Middle frontal gyrus (tissue), 1 donor: Measurements from ENCODE around the gene NCAPD2.
A peak's percentile ranks its signal among the peaks of the same experiment; 100 is the strongest.

Experiments used
- DNase-seq: peaks from one replicate; pipeline ENCODE4 v3.0.0-alpha.2; 2015; ENCODE audit warnings: low spot score; ENCODE audit errors: extremely low spot score

NCAPD2 gene

GRCh38 chr12:6493497-6494257 is at the start of gene NCAPD2:
TSS of gene NCAPD2 (plus strand) at chr12:6494102. CDS start at chr12:6495099, 997 bp downstream.
- peak; percentile 93 for DNase-seq

GRCh38 chr12:6444704-6445688 is 48.9 kb upstream of the NCAPD2 start, which contains the start of gene CD27:
TSS of gene CD27 (plus strand) at chr12:6444955. CDS start at chr12:6445096, 141 bp downstream.
- DNase-seq = no peak

DNA sequence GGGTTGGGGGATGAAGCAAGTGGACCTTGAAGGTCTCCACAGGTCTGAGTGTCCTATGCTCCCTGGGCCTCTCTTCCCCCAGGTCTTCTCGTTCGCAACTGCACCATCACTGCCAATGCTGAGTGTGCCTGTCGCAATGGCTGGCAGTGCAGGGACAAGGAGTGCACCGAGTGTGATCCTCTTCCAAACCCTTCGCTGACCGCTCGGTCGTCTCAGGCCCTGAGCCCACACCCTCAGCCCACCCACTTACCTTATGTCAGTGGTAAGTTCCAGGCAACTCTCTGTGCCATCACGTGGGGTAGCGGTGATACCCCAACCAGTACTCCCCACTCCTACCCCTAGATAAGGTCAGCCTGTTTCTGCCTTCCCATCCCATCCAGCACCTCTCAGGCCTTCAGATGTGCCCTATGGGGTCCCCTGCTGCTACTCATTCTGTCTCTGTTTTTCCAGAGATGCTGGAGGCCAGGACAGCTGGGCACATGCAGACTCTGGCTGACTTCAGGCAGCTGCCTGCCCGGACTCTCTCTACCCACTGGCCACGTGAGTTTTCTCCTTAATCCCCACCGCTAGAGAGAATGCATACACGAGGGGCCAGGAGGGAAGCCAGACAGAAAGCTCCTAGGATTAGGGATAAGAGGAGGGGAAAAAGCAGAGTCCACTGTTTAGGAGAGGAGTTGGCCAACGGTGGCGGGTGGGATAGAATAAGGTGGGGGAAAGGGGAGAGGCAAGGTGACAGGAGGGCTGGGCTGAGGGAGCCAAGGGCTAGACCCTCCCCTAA is 43.6 kb upstream of the NCAPD2 start:
- no peak for DNase-seq

DNA sequence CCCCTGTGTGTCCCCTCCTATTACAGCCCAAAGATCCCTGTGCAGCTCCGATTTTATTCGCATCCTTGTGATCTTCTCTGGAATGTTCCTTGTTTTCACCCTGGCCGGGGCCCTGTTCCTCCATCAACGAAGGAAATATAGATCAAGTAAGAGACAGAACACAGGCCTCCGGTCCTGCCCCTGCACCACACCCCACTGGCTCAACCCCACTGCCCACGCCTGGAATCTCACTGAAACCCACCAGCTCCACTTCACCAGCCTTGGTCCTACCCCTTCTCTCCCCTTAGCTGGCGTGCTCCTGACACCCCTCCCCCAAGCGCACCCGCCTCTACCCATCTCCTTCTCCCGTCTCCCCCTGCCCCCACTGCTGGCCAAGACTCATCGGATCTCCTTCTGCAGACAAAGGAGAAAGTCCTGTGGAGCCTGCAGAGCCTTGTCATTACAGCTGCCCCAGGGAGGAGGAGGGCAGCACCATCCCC is 43.0 kb upstream of the NCAPD2 start:
- DNase-seq = no peak

DNA sequence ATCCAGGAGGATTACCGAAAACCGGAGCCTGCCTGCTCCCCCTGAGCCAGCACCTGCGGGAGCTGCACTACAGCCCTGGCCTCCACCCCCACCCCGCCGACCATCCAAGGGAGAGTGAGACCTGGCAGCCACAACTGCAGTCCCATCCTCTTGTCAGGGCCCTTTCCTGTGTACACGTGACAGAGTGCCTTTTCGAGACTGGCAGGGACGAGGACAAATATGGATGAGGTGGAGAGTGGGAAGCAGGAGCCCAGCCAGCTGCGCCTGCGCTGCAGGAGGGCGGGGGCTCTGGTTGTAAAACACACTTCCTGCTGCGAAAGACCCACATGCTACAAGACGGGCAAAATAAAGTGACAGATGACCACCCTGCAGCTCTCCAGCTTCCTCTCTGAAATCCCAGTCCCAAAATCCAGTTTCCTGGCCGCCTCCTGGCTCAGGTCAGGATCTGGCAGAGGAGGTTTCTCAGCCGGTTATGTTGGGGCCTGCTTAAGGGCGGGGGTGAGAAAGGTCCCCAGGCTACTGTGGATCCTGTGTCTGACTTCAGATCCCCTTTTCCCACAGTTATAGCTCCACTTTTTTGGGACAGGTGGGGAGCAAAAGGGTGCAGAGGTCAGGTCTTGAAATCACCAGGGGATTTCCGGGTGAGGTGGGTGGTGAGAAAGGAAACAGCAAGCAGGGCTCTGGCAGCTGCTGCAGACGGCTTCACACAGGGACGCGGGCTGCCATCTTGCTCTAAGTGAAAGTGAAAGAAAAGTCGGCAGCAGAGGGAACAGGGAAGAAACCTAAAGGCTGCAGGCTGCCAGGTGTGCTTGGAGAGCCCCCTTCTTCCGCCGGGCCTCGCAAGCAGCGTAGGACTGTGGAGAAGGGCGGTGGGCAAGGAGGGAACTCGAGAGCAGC is 42.3 kb upstream of the NCAPD2 start, which contains the start of gene TAPBPL:
Gene TAPBPL (plus strand): TSS at position 695 of the 897 bp plus-strand sequence. CDS start 207 bp downstream, outside the sequence.
- DNase-seq = peak; percentile 89

DNA sequence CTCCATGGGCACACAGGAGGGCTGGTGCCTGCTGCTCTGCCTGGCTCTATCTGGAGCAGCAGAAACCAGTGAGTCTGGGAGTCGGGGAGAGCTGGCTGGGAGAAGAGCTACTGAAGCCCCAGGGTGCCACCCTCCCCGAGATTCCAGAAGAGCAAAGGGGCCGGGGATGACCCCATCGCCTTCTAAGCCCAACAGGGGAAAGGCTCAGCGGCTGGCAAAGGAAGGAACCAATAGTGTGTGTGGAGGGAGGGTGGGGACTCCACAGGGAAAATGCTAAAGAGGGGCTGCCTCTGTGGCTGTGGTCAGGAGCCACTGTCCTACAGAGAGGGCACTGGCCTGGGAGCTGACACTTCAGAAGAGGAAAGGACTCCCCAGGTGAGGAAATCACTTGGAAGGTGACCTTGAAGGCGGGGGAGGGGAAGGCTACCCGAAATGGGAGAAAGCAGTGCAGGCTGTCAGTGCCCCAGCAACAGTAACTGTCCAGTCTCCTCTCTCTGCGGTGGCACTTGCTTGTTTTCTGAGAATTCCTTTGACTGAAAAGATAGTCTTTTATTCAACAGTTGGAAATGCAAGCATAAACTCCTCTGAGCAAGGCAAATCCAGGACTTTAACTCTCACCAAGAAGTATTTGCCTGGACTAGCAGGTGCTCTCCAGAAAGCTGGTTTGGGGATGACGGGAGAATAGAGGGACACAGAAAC is 41.5 kb upstream of the NCAPD2 start:
- DNase-seq = no peak

DNA sequence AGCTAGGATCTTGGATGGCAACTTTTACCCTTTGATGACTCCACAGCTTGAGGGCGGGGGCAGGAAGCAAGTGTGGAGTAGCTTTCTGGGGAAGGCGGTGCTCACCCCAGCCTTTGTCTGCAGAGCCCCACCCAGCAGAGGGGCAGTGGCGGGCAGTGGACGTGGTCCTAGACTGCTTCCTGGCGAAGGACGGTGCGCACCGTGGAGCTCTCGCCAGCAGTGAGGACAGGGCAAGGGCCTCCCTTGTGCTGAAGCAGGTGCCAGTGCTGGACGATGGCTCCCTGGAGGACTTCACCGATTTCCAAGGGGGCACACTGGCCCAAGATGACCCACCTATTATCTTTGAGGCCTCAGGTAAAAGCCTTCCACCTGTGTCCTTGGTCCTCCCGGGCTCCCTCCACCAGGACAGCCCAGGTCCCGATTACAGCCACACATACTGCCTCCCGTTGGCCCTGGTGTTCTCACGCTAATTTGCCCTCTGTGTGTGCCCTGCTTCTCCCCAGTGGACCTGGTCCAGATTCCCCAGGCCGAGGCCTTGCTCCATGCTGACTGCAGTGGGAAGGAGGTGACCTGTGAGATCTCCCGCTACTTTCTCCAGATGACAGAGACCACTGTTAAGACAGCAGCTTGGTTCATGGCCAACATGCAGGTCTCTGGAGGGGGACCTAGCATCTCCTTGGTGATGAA is 40.8 kb upstream of the NCAPD2 start:
- DNase-seq = no peak

- no peak for DNase-seq
Measured at GRCh38 chr12:6457220-6457945, 36.5 kb upstream of the NCAPD2 start.

- DNase-seq = no peak
Measured at GRCh38 chr12:6458281-6459003, 35.5 kb upstream of the NCAPD2 start.

DNA sequence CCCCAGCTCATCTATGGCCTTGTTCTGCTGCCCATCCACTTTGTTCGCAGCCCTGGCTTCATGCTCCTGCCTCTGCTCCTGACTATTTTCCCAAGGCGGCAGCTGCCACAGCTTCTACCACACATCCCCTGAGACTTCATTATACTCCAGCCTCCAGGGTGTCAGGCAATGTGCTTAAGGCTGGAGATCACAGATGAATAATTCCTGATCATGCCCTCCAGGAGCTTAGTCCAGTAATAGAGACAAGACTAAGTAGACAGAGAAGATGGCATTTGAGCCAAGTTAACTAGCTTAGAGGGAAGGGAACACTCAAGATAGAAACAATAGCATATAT is 34.9 kb upstream of the NCAPD2 start:
- no peak for DNase-seq

GRCh38 chr12:6460751-6461371 is 33.0 kb upstream of the NCAPD2 start:
- no peak for DNase-seq

DNA sequence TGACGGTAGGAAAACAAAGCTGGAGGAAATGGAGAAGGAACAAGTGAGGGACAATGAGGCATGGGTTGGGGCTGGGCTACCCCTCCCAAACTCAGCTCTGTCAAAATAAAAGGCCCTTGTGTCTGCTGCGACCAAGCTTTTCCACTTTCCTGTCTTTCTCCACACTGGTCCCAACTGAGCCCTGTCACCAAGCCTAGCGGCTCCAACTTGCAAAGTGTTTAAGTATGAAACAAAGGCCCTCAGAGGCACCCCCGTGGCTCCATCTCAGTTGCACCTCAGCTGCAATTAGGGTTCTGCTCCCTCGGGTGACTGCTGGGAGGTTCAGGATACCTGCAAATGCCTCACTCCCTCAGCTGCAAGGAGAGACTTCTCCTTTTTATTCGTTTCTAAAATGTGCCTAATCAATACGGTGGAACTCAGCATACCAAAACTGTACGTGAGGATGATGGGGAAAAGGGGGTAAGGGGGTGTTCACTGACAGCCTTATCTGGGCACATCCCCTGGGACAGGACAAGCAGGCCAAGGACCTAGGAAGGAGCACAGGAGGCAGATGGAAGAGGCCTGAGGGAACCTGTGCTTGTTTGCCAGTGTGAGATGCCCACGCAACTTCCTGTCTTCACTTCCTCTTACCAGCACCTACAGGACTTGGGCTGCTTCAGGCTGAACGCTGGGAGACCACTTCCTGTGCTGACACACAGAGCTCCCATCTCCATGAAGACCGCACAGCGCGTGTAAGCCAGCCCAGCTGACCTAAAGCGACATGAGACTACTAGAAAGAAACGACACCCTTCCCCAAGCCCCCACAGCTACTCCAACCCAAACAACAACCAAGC is 32.3 kb upstream of the NCAPD2 start:
- no peak for DNase-seq

- no peak for DNase-seq
Measured at GRCh38 chr12:6462234-6462995, 31.5 kb upstream of the NCAPD2 start.

DNA sequence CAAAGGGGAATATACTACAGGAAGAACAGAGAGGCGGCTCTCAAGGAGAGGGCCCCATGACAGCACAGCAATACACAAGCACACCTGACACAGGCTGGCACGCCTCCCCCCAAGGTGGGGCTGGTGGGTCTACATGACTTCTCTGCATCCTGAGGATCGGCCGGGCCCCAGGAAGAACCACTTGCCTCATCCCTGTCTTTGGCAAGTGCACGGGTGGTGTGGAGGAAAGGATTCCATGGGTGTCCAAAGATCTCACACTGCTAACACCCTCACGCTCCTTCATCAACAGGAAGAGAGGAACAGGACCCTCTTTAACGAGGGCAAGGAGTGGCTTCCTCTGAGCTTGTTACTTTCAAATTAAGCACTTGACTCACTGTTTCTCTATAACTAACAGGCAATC is 30.7 kb upstream of the NCAPD2 start:
- DNase-seq = no peak

- DNase-seq = no peak
Measured at GRCh38 chr12:6463858-6464257, 30.0 kb upstream of the NCAPD2 start.

GRCh38 chr12:6464531-6464930 is 29.4 kb upstream of the NCAPD2 start:
- no peak for DNase-seq
